CD4-positive, alpha-beta T cell treated with Interferon alpha-2 for 1 hour (primary cell): ENCODE measurements around the gene TBCD.
A peak's percentile ranks its signal among the peaks of the same experiment; 100 is the strongest.
"Not testable (repeated sequence)": the region's sequence is repeated elsewhere in the genome, so short reads cannot be mapped to it uniquely, and the experiment has no call there.

Experiments used
- DNase-seq, 2 donors: peaks; one replicate each; pipeline ENCODE4 v3.0.0-alpha.2; 2020 to 2022

Gene TBCD

DNA sequence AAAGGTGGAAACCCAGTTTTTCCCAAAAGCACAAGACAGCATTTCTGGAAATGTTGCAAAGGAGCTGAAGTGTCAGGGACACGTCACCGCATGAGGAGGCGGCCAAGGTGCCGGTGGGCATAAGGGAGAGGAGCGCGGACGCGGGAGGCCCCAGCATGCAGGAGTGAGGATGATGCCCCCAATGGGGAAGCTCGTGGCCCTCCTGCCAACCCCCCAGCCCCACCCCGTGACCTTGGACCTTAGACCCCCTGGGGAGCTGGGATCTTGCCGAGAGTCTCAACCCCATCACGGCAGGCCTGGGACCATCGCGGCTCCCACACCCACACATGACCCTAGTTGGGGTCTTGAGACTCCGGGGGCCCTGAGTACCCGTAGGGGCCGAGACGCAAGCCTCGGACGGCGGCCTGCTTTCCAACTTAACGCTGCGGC, 208.1 kb downstream of the TBCD start:
- DNase-seq = no peak

DNA sequence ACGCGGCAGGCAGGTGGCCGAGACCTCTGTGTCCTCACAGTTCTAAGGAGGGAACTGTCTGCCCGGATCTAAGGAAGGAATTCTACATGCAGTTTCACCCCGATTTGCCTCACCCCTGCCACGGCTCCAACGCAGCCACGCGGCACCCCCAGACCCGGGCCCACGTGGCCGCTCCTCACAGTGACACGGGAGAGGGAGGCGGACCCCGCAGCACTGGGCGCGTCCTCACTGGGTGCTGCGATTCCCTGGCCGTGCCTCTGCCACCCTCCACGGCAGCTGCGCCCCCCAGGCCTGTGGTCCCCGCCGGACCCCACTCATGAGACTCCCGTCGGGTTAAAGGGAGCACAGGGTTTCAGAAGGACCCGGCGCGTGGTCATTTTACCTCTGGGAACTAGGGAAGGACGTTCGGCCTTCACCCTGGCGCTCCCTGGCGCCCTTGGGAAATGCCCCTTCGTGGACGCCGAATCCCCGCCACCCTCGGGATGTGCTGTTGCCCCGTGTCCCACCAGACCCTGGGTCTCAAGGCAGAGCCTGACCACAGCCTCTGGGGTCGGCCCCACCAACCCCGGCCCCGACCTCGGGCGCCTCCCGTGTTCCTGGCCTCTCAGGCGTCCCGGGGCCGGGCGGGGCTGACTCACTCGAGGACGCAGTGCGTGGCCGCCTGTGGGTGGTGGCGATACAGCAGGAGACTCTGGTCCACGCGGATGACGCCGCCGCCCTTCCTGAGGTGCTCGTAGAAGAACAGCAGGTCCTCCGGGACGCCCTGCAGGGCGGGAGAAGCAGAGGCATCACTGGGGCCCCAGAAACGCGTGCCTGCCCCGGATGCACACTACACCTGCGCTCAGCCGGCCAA, 208.8 kb downstream of the TBCD start:
- DNase-seq = no peak

DNA sequence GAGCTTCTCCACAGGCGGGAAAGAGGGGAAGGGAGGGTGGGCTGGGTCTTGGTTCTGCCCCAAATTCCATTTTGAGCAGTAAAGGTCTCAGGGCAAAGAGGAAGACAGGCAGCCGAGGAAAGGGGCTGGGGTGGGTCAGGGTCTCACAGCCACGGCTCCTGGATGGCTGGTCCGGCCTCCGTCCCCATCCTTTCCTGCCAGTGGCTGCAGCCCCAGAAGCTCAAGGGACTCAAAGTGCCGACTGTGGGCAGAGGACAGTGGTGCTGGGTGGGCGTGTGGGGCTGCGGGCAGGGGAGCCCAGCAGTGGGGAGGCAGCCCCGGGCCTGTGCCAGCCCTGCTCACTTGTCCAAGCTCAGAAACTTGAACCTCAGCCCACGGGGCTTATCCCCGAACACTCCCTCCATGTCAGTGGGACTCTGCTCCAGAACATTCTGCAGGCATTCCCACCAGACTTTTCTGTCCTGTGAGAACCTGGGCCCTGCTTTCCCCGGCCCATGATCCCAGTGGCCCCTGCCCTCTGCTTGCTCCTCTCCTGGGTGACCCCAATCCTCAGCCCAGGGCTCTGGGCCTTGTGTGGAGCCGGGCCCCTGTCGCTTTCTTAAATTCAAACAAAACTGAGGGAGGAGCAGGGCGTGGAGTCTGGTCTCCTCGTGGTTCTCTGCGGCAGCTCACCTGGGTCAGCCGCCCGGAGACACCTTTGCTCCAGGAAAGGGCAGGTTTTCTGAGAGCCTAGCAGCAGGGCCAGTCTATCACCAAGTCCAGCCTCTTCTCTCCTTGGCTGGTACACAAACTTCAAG, 209.7 kb downstream of the TBCD start:
- no peak for DNase-seq

DNA sequence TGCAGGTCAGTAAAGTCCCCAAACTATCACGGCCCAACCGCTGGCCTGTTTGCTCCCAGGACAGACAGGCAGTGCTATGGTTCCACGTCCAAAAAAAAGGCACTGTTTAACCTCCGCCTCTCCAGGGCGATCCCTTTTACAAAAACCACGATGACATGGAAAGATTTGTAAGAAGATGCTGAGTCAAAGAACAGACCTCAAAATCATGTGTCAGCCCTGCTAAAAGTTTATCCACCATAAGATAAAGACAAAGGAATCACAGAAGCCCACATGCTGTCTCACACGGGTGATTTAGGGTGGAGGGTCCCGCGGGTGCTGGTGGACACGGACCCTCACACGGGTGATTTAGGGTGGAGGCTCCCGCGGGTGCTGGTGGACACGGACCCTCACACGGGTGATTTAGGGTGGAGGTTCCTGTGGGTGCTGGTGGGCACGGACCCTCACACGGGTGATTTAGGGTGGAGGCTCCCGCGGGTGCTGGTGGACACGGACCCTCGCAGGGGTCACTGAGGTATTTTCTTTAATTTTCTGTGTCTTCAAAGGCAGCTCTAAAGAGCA, 210.4 kb downstream of the TBCD start:
- DNase-seq = no peak

DNA sequence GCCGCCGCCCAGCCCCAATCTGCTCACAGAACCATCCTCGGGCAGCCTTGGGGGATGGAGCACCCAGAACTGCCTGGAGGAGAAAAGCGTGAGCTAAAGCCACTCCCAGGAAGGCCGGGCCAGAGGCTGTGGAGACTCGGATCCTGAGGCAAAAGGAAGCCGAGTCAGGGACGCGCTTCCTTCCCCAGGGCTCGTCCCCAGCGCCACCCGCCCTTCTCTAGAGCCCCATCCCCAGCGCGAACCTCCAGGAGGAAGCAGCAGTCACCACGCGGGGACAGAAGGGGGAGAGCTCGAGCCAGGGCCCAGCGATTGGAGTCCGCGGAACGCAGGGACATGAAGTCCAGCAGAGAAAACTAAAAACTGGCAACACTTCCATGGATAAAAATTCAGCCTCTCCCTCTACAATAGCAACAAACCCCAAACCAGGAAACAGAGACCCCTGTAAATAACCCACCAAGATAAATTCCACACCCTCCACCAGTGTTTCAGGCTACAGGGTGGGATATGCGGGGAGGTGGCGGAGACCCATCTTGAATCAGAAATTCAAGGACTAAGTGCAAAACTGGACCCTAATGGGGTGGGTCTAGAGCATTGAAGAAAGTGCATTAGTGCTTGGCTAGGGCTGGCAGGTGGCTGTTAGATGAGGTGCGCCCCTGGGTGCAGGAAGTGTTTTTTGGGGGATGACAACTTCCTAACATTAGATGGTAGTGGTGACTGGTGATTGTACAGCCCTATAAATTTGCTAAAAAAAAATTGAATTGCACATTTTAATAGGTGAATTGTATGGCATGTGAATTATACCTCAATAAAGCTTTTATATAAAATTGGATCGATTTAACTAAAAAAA, 211.5 kb downstream of the TBCD start:
- peak; percentile 43 to 64 for DNase-seq

DNA sequence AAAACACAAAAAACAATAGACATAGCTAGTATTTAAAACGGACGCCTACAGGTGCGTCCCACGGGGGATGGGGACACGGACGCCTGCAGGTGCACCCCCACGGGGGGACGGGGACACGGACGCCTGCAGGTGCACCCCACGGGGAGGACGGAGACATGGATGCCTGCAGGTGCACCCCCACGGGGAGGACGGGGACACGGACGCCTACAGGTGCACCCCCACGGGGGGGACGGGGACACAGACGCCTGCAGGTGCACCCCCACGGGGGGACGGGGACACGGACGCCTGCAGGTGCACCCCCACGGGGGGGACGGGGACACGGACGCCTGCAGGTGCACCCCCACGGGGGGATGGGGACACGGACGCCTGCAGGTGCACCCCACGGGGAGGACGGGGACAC, 212.6 kb downstream of the TBCD start:
- DNase-seq = not testable (repeated sequence)

DNA sequence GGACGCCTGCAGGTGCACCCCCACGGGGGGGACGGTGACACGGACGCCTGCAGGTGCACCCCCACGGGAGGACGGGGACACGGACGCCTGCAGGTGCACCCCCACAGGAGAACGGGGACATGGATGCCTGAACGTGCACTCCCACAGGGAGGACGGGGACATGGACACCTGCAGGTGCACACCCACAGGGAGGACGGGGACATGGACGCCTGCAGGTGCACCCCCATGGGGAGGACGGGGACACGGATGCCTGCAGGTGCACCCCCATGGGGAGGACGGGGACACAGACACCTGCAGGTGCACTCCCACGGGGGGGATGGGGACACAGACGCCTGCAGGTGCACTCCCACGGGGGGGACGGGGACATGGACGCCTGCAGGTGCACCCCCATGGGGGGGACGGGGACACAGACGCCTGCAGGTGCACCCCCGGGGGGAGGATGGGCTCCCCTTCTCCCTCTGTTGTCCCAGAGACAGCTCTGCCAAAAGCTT, 213.0 kb downstream of the TBCD start:
- DNase-seq = no peak

DNA sequence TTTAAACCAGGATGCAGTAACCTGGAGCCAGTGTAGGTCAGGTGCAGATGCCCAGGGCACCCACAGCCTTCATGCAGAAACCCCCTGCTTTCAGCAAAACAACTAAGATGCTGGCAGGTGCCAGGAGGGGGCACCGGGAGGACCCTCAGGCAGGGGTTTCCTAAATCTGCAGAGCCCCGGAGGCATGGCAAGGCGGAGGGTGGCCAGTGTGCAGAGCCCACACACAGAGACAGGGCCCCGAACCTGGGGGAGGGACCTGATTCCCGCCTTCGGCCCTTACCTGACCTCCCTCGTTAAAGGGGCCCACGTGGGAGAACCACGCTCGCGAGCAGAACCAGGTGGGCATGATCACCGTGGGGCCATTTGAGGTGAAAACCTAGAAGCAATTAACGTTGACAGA, 213.5 kb downstream of the TBCD start:
- DNase-seq = no peak

DNA sequence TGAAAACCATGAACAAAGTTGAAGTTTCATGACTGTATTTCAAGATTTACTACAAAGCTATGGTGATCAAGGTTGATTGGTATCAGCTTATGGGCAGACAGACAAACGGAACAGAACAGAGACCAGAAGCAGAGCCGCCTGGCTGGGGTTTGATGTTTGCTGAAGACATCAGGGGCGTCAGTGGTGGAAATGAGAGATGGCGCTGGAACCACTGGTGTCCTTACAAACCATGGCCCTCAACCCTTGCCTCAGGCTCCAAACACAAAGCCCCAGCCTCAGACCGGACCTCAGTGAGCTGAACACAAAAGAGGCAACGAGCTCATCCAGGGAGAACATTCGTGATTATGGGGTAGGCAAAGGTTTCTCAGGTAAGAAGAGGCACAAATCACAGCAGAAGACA, 214.6 kb downstream of the TBCD start:
- no peak for DNase-seq

DNA sequence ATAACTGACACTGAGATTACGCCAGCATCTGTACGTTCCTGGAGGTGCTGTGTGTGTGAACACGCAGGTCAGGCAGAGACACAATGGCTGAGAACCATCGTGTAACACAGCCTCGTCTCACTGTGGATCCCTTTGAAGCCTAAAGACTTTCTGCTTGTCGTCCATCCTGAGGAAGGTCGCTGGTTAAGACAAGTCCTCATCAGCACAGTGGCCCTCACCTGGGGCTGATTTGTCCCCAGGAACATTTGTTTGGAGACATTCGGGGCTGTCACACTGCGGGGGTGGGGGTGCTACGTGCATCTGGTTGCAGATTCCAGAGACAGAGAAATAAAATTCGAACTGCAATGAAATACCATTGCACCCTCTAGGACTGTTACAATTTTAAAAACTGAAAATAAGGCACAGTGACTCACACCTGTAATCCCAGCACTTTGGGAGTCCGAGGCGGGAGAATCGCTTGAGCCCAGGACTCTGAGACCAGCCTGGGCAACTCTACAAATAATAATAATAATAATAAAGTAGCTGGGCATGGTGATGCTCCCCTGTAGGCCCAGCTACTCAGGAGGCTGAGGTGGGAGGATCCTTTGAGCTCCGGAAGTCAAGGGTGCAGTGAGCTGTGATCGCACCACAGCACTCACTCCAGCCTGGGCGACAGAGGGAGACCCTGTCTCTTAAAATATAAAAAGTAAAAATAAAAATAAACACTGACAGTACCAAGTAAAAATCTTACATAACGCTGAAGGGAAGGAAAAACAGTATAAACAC, 215.6 kb downstream of the TBCD start:
- DNase-seq = no peak

DNA sequence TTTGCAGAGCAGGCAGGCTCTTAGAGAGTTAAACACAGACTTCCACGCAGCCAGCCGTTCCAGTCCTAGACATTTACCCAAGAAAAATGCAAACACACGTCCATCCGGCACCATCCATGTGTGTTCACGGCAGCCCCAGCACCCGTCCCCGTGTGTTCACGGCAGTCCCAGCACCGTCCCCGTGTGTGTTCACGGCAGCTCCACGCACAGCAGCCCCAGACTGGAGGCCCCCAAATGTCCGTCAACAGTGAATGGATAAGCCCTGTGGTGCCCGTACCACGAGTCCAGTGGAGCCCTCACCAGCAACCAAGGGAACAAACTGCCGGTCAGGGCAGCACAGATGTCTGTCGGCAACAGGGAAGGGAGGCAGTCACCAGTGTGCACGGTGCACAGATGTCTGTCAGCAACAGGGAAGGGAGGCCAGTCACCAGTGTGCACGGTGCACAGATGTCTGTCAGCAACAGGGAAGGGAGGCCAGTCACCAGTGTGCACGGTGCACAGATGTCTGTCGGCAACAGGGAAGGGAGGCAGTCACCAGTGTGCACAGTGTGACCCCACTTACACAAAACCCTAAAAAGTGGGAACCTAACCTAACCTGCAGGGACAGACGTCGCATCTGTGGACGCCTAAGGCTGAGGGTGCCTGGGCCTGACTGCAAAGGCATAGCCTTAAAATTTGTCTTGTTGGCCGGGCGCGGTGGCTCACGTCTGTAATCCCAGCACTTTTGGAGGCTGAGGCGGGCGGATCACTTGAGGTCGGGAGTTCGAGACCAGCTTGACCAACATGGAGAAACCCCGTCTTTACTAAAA, 216.4 kb downstream of the TBCD start:
- DNase-seq = not testable (repeated sequence)

DNA sequence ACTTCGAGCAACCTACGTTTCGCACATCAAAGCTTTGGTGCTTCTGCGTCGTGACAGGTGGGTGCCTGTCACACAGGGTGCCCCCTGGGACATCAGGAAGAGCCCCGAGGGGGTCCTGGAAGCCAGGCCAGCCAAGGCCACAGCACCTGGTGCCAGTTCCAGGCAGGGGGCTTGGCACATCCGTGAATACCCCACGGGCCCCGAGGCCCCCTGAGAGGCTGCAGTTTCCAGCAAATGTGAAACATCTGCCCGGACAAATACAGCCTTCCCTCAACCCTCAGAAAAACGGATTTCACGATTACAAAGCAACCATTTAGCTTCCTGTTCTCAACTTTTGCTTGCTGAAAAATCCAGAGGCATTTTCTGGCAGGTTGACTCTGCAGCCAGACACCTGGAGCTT, 218.2 kb downstream of the TBCD start:
- no peak for DNase-seq

DNA sequence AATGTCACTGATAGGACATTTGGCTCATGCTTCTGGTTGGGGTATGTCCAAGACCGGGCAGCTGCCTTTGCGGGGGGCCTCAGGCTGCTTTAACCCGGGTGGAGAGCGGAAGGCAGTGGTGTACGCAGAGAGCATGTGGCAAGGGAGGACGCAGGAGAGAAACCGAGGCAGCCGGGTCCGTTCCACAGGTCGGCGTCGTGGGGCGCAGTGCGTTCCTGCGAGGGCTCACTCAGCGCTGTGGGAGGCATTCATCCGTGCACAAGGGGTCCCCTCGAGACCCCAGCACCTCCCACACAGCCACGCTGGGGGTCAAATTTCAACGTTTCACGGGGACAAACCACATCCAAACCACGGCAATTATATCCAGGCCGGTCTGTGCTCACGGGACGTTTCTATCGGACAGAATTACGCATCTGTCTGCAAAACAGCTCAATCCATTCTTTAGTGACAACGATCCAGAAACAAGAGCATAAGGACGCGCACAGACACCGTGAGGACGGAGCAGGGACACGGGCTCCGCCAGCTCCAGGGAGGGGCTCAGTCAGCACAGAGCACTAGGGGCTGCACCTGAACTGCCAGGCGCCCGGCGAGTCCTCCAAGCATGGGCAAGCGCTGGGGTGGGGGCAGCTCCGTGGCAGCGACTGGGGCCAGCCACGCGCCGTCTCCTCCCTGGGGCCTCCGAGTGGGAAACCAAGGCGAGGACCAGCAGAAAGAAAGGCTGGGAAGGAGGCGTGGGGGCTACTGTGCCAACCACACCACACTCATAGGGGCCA, 219.1 kb downstream of the TBCD start:
- DNase-seq = no peak

DNA sequence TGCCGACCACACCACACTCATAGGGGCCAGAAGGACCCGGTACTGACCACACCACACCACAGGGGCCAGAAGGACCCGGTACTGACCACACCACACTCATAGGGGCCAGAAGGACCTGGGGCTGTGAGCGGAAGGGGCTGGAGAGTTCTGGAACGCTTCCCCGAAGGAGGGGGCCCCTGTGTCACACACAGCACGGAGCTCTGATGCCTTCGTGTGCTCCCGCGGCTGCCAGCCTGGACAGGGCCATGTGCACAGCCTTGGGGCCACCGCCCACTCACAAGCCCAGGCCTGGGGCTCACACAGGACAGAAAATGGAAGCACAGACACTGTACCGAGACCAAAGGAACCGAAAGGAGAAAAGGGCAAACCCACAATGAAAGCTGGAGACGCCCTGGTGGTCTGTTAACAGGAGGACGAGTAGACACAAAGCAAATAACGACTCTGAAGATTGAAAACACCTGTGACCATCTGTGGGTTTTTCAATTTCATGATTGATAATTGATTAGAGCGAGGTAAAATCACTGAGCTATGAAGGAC, 221.0 kb downstream of the TBCD start:
- DNase-seq = no peak

DNA sequence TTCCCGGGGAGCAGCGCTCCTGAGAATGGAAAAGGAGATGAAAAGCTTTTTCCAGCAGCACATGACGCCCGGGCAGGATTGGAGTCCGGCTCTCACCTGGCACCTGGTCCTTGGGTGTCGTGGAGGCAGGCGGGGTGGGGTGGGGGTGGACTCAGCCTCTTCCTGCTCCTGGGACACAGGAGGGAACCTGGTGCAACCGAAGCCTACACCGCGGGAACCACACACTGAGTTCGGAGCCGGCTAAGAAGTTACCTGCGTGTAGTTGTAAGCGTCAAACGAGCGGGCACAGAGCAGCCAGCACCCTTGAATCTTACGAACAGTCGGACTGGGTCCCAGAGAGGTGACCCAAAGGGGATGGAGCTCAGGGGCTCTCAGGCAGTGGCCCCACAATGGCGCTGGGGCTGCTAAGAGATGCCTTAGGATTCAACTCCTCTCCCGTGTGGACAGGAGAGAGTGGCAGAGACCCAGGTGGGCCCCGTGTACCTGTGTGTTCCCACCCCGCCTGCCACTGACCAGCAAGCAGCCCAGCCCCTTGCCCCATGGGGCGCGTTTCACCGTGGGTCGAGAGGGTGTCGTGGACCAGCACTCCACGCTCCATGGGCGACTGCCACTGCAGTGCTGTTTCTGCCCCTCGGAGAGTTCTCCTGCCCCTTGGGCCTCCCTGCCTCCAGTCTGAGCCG, 221.7 kb downstream of the TBCD start:
- DNase-seq = no peak

DNA sequence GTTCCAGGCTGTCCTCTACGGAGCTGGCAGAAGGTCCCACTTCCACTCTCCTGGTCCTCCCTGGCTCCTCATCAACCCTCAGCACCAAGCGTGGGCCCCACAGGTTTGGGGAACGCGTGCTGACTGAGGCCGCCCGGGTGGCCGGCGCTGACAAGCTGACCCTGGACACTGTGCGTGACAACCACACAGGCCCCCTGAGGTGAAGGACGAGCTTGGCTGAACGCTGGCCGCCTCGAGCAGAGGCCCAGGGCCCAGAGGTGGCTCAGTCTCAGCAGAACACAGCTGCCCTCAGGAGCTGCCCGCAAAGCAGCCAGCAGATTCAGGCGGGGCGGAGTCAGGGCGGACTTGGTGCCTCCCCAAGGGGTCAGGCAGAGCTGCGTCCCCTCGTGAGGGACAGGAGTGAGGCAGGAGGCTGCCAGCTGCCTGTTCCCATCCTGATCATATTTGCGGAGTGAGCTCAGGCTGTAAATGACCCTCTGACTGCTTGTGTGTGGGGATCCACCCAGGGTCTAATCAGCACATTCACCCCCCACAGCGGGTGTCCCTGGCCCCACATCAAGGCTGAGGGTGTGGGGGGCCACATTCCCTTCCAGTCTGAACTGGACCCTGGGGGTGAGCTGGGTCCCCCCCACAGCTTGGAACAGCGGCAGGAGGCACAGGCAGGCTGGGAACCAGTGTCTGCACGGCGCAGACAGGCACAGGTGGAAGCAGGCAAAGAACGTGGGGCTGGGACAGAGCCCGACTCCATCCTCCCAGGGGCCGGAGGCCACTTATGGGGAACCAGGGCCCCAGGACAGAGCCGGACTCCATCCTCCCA, 222.5 kb downstream of the TBCD start:
- no peak for DNase-seq

DNA sequence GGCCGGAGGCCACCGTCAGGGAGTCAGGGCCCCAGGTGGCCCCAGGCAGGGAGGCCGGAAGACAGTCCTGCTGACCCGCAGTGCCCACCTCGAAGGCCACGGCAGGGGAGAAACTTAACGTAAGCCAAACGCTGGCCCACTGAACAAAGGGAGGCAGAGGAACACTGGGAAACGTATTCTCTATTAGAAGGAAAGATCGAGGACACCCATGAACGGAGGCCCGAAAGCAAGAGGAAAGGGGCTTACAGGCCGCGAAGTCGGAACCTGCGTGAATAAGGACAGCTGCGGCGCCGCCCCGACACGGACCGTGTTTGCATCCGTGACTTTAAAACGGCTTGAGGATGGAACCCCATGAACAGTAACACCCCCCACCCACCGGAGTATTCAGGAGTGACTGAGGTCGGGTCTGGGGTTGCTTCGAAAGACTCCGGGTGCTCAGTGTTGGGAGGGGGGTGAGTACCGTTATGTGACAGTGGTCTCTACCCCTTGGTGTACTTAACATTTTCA, 225.2 kb downstream of the TBCD start:
- no peak for DNase-seq

DNA sequence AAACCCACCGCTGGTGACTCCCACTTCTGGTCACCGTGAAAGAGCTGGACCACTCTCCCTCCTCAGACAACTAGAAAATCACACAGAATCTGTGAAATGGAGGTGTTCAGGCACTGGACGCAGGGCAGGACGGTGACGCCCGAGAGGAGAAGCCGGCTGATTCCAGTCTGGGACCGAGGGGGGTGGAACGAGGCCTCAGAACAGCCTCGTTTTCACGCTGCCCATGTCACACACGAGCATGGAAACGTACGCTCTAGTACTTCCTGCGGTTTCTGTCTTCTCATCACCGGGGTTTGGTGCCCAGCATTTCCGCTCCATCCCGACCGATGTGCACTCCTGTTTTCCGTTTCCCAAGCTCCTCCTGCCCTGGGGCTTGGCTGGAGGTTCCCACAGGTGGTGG, 225.7 kb downstream of the TBCD start:
- no peak for DNase-seq
